ENCODE measurements around the gene ELAVL4. TPM values are rescaled to one million over a fixed set of nuclear protein-coding genes. Genes with fewer than 3 reads are reported as not detected.

Gene ELAVL4
- total RNA-seq, 1 experiment from 2014 or later, result not detected

DNA sequence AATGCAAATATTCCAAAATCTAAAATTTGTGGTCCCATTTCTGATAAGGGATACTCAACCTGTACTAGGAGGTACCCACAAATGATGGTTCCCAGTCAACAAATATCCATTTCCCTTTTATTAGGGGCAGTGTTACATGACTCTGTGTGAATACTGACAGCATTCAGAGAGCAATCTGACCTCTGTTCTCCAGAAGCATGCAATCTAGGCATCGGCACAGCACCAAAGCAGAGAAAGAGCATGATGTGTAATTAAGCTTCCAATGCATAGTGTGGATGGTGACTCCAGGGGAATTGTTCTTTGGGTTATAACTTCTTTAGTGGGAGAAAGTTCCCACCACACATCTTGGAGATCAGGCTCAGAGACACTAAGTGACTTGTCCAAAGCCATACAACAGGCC is 71.6 kb downstream of the ELAVL4 start (continued):
- TF ChIP-seq EZH2 (IDR thresholded peaks at IDR 0.05), result no peak

- RAD21 ChIA-PET (ENCODE audit: low non-redundant PET in 1 of 2, low total read pairs in 2 of 2, uncharacterized antibody in 2 of 2, unreplicated experiment in 2 of 2), result no interaction called here
- intact Hi-C loops (cut with micrococcal nuclease), result no loop called here
Measured at GRCh38 chr1:50181027-50181663, 72.4 kb downstream of the ELAVL4 start.

More at GRCh38 chr1:50181027-50181663, 72.4 kb downstream of the ELAVL4 start:
- ChIA-PET POLR2A (no interaction called here), CTCF (no interaction called here)
- ATAC-seq (no peak), DNase-seq (ENCODE audit: low read depth, low spot score) (no peak)
- TF ChIP-seq RAD21 (IDR thresholded peaks at IDR 0.05; ENCODE audit: low read depth) (no peak), FOSL1 (IDR thresholded peaks at IDR 0.05; ENCODE audit: low read depth) (no peak), YY1 (IDR thresholded peaks at IDR 0.05; ENCODE audit: extremely low read depth, insufficient replicate concordance, low read depth, low read length) (no peak), ATF3 (IDR thresholded peaks at IDR 0.05) (no peak), POLR2AphosphoS5 (IDR thresholded peaks at IDR 0.05; ENCODE audit: low read depth, low read length) (no peak), CEBPB (IDR thresholded peaks at IDR 0.05; ENCODE audit: low read depth) (no peak)
- TF ChIP-seq, protein P1, sequence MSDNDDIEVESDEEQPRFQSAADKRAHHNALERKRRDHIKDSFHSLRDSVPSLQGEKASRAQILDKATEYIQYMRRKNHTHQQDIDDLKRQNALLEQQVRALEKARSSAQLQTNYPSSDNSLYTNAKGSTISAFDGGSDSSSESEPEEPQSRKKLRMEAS (IDR thresholded peaks at IDR 0.05), result no peak
- BruUV-seq (replicated peaks), result no TSS peak
- H3K4me3 ChIP-seq (replicated peaks in 1 of 2; ENCODE audit: low read depth in 1 of 2, low read length in 2 of 2), result no peak overlapping the region
- H3K9me3 ChIP-seq (ENCODE audit: control insufficient read depth in 1 of 2, insufficient read depth in 1 of 2, low read depth in 1 of 2, low read length in 2 of 2), result no peaks in the 10 kb centered on the region
- H3K27ac ChIP-seq (ENCODE audit: low read depth, low read length), result no peak overlapping the region
- H3K4me1 ChIP-seq (ENCODE audit: control insufficient read depth in 1 of 2, insufficient read depth in 2 of 2, low read length in 2 of 2), result no peaks in the 10 kb centered on the region
- no peak overlapping the region for H3K4me2 ChIP-seq (ENCODE audit: low read length)
- no peaks in the 10 kb centered on the region for H4K20me1 ChIP-seq (ENCODE audit: insufficient read depth)
- H3K27me3 ChIP-seq (ENCODE audit: insufficient read depth, low read length), result peaks cover 41% of the 10 kb centered on the region
- no peaks in the 10 kb centered on the region for H3K9me2 ChIP-seq (ENCODE audit: insufficient read depth)
- H3K79me2 ChIP-seq (ENCODE audit: insufficient read depth, low read length), result no peaks in the 10 kb centered on the region
- H3K9ac ChIP-seq (ENCODE audit: low read length), result no peak overlapping the region
- no peak overlapping the region for H2AFZ ChIP-seq (ENCODE audit: low read depth, low read length, poor library complexity, severe bottlenecking)
- no peaks in the 10 kb centered on the region for H3K36me3 ChIP-seq (ENCODE audit: control insufficient read depth in 1 of 2, insufficient read depth in 2 of 2, low read length in 2 of 2)

Data from HCT116 (cell line).